ENCODE data around the gene CCDC69.

The CCDC69 gene

DNA sequence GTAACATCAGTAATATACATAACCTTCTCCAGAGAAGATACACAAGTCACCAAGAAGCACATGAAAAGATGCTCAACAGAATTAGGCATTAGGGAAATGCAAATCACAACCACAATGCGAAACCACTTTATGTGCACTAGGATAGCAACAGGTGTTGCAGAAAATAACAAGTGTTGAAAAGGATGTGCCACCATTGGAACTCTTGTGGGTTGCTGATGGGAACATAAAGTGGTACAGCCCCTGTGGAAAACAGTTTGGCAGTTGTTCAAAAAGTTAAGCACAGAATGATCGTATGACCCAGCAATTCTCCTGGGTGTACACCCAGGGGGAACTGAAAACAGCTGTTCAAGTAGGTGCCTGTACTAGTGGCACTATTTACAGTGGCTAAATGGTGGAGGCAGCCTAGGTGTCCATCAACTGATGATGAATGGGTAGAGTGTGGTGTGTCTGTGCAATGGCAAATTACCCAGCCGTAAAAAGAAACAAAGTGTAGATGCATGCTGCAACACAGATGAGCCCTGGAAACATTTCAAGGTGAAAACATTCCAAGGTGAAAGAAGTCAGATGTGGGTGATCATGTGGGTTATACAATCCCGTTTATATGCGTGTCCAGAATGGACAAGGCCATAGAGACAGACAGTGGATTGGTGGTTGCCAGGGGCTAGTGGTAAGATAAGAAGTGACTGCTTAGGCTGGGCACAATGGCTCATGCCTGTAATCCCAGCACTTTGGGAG lies 27.2 kb downstream of the CCDC69 start:
- no peak for DNase-seq (ENCODE audit: low read depth in 1 of 2, low spot score in 1 of 2)
- in situ Hi-C loops (cut with HindIII; ENCODE audit: low pct_unique_long_range_greater_than_20kb, low sequenced_read_pairs), result no loop called here
- TF ChIP-seq JUND (IDR thresholded peaks at IDR 0.05; ENCODE audit: low read depth), result no peak

DNA sequence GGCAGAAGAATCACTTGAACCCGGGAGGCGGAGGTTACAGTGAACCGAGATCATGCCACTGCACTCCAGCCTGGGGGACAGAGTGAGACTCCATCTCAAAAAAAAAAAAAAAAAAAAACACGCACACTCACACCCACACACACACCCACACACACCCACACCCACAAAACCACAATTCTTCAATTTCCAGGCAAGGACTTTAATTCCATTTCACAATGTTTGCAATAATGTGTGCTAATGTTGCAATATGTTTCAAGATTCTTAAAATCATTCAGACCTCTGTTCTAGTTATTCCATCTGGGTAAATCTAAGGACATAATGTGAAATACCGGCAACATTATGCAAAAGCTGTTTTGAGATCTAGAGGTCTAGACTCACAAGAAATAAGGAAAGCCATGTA lies 28.3 kb downstream of the CCDC69 start:
- DNase-seq (ENCODE audit: low read depth in 1 of 2, low spot score in 1 of 2), result no peak
- in situ Hi-C loops (cut with HindIII; ENCODE audit: low pct_unique_long_range_greater_than_20kb, low sequenced_read_pairs), result no loop called here
- TF ChIP-seq JUND (IDR thresholded peaks at IDR 0.05; ENCODE audit: low read depth), result no peak

DNA sequence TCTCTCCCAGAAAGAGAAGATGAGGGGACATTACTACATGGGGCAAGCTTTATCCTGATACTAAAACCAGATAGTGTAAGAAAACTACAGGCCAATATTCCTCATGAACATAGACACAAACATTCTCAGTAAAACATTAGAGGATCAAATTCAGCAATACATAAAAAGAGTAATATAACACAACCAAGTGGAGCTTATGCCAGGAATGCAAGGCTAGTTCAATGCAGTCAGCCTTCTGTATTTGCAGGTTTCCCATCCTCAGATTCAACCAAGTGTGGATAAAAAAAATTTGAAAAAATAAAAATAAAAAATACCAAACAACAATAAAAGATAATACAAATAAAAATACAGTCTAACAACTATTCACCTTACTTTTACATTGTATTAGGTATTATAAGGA lies 31.3 kb downstream of the CCDC69 start:
- no peak for TF ChIP-seq JUND (IDR thresholded peaks at IDR 0.05; ENCODE audit: low read depth)
- in situ Hi-C loops (cut with HindIII; ENCODE audit: low pct_unique_long_range_greater_than_20kb, low sequenced_read_pairs), result no loop called here
- no peak for DNase-seq (ENCODE audit: low read depth in 1 of 2, low spot score in 1 of 2)

DNA sequence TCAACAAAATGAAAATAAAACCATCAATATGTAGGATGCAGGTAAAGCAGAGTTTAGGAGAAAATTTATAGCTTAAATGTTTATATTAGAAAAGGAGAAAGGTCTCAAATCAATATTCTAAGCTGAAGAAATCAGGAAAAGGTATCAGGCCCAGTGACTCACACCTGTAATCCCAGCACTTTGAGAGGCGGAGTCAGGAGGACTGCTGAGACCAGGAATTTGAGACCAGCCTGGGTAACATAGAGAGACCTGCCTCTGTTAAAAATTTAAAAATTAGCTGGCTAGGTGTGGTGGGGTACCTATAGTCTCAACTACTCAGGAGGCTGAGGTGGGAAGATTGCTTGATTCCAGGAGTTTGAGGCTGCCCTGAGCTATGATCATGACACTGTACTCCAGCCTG lies 32.2 kb downstream of the CCDC69 start:
- no peak for TF ChIP-seq JUND (IDR thresholded peaks at IDR 0.05; ENCODE audit: low read depth)
- no peak for DNase-seq (ENCODE audit: low read depth in 1 of 2, low spot score in 1 of 2)
- in situ Hi-C loops (cut with HindIII; ENCODE audit: low pct_unique_long_range_greater_than_20kb, low sequenced_read_pairs), result no loop called here

DNA sequence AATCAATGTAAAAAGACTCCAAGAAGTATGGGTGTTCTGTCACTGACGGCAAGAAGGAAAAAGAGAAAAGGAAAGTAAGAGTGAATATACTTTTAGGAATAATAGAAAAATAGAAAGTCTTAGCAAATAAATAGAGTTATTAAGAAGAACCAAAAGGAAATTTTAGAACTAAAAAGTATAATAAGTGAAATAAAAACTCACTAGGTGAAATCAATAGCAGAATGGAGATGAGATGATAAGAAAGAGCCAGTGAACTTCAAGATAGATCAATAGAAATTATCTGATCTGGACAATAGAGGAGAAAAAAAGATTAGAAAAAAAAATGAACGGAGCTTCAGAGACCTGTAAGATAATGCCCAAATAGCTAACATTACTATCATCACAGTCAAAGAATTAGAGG lies 34.7 kb downstream of the CCDC69 start:
- no peak for TF ChIP-seq JUND (IDR thresholded peaks at IDR 0.05; ENCODE audit: low read depth)
- no peak for DNase-seq (ENCODE audit: low read depth in 1 of 2, low spot score in 1 of 2)
- in situ Hi-C loops (cut with HindIII; ENCODE audit: low pct_unique_long_range_greater_than_20kb, low sequenced_read_pairs), result no loop called here

DNA sequence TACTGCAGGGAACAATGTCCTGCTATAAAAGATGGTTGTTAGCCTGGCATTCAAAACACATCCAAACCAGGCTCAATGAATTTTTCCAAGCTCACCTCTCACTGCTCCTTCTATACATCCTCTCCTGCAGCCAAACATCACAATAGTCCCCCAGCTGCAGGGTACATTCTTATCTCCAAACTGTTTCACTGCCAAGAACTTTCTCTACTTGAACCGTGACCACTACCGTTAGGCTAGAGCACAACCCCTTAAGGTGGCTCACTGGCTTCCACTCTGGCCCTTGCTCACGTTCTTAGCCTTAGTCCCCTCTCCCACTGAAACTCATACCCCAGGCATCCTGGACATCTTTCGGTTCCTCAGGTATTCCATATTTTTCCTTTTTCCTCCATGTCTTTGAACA lies 37.4 kb downstream of the CCDC69 start:
- no peak for TF ChIP-seq JUND (IDR thresholded peaks at IDR 0.05; ENCODE audit: low read depth)
- in situ Hi-C loops (cut with HindIII; ENCODE audit: low pct_unique_long_range_greater_than_20kb, low sequenced_read_pairs), result no loop called here
- no peak for DNase-seq (ENCODE audit: low read depth in 1 of 2, low spot score in 1 of 2)

DNA sequence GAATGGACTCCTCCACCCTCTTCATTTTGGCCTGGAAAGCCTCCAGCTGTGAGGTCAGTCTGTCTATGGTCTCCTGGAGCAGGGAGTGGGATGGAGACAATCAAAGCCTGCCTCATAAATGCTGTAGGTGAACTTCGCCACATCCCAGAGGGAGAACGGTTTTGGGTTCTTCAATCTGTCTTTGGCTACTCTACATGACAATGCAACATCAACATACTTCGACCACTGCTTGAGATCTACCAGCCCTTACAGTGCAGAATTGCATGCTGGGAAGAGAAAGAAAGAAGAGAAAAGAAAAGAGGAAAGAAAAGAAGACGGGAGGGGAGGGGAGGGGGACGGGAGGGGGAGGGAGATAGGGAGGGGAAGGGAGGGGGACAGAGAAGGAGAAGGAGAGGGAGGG lies 37.8 kb downstream of the CCDC69 start:
- in situ Hi-C loops (cut with HindIII; ENCODE audit: low pct_unique_long_range_greater_than_20kb, low sequenced_read_pairs), result no loop called here

DNA sequence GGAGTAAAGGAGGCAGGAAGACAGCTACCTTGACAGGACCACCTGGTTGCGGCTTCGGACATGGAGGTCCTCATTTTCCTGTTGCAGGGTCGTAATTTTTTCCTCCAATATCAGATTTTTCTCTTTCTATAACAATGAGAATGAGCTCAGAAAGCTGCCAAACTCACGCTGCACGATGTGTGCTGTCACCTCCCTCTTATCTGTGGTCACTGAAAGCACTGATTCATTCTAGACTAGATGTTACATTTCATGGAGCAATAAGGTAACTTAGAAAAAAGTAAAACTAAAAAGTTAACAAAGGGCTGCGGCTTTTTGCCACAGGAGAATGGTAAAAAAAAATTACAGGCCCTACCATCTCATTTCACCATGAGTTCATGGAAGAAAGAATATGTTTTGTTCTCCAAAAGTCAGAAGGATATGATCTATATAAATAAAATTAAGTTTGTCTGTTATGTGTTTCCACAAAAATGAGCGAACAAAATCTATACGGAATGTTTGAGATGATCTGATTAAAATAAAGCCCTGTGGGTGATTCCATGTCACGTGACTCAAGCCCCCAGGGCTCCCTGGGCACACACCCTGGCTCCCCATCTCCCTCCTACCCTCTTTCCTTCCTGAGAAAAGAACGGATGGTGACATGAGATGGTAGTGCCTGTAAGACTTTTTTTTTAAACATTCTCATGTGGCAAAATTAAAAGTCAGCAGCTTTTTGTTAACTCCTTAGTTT lies 39.4 kb downstream of the CCDC69 start:
- in situ Hi-C loops (cut with HindIII; ENCODE audit: low pct_unique_long_range_greater_than_20kb, low sequenced_read_pairs), result no loop called here
- no peak for DNase-seq (ENCODE audit: low read depth in 1 of 2, low spot score in 1 of 2)
- TF ChIP-seq JUND (IDR thresholded peaks at IDR 0.05; ENCODE audit: low read depth), result no peak

More for the DNA sequence above, 37.8 kb downstream of the CCDC69 start:
- TF ChIP-seq JUND (IDR thresholded peaks at IDR 0.05; ENCODE audit: low read depth), result no peak
- DNase-seq (ENCODE audit: low read depth in 1 of 2, low spot score in 1 of 2), result no peak

DNA sequence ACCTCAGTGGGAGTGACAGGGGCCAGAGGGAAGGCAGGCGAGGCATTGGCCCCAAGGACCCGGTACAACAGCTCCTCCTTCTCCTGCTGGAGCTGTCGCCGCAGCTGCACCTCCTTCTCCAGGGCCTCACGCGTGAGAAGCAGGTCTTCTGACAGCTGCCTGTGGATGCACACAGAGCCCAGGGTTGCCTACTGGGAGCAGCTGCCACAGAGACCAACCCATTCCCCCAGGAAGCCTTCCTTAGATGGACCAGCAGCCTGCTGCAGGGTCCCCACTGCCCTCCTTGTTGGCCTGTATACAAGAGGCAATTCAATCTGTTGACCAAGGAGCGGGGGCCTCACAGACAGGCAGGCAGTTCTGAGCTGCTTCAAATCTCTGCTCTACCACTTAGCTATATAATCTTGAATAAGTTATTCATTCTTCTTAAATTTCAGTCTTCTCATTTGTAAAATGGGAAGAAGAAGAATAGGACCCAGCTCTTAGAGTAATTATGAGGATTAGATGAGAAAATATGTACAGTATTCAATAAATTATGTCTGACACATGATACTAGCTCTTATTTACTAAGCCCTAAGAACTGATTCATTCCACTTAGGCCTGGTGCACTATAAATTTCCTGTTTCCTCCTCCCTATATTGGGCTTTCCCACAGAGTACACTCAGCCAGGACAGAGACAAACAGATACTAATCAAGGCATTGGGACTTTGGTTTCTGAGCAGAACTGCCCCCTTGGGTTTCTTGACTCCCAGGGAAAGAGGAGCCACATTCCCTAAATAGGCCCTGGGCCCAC lies 40.2 kb downstream of the CCDC69 start:
- no peak; the same call in 1 of the 2 replicates for TF ChIP-seq JUND (IDR thresholded peaks at IDR 0.05; ENCODE audit: low read depth)
- DNase-seq (ENCODE audit: low read depth in 1 of 2, low spot score in 1 of 2), result peak in 1 of 2 experiments; percentile 43
- in situ Hi-C loops (cut with HindIII; ENCODE audit: low pct_unique_long_range_greater_than_20kb, low sequenced_read_pairs), result no loop called here

DNA sequence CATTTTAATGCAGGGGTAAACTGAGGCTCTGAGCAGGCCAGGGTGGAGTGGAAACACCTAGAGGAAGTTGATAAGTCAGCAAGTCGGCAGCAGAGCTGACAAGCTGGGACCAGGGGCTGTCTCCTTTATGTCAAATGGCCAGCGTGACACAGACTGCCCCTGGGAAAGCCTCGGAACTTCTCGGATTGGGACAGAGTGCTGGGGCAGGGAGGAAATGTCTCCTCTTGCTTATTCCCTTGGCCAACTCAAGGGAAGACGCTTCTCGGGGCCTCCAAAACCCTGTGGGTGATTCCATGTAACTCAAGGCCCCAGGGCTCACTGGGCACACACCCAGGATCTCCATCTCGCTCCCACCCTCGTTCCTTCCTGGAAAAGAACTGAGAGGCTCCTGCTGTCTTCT lies 40.9 kb downstream of the CCDC69 start:
- in situ Hi-C loops (cut with HindIII; ENCODE audit: low pct_unique_long_range_greater_than_20kb, low sequenced_read_pairs), result no loop called here
- no peak for TF ChIP-seq JUND (IDR thresholded peaks at IDR 0.05; ENCODE audit: low read depth)
- no peak for DNase-seq (ENCODE audit: low read depth in 1 of 2, low spot score in 1 of 2)

DNA sequence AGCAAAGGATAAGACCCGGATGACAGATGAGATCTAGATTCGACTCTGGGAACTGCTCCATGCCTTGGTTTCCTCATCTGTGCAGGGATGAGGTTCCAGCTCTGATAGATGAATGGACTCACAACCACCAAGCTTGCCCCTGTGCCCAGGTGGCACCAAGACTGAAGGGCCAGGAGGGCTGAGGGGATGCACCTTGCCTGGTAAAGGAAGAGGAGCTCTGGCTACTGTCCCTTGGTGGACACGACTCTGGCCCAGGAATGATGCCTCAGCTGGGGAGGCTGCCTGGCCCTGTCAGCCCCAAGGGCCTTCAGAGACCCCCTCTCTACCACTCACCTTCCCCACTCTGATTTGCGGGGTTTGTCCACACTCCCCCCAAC lies 41.4 kb downstream of the CCDC69 start:
- in situ Hi-C loops (cut with HindIII; ENCODE audit: low pct_unique_long_range_greater_than_20kb, low sequenced_read_pairs), result no loop called here
- DNase-seq (ENCODE audit: low read depth in 1 of 2, low spot score in 1 of 2), result no peak
- no peak for TF ChIP-seq JUND (IDR thresholded peaks at IDR 0.05; ENCODE audit: low read depth)

DNA sequence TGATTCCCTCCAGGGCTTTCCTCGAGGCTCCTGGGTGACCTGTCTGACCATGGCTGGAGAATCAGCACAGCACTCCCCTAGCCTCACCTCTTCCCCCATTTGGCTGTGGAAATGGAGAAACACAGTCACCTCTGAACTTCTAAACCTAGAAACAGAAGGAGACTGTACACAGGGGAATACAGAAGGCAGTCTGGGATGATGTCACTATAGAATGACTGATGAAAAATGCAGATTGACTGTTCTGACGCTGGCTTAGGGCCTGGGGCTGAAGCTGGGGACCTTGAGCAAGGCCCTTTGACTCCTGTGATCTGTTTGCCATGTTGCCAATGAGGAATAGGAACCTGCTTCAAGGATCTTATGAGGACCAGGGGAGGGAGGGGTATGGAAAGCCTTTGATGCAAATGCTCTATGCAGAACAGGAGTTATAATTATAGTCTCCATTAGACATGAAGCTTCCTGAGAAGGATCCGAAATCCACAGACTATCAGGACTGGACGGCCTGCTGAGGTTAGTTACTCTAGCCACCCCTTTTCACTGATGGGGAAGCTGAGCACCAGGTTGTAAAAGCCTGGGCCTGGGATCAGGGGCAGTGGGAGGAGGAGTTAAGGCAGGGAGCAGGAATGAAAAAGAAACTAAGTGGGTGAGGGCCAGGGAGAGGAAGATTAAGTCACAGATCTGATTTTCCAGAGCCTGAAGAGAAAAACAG lies 41.9 kb downstream of the CCDC69 start:
- in situ Hi-C loops (cut with HindIII; ENCODE audit: low pct_unique_long_range_greater_than_20kb, low sequenced_read_pairs), result no loop called here
- DNase-seq (ENCODE audit: low read depth in 1 of 2, low spot score in 1 of 2), result peak; percentile 46 to 47
- TF ChIP-seq JUND (IDR thresholded peaks at IDR 0.05; ENCODE audit: low read depth), result no peak
